ENCODE data around the gene CTAG2.

GRCh38 chrX:154603438-154604430 is 49.6 kb downstream of the CTAG2 start:
- TF ChIP-seq, protein P1, sequence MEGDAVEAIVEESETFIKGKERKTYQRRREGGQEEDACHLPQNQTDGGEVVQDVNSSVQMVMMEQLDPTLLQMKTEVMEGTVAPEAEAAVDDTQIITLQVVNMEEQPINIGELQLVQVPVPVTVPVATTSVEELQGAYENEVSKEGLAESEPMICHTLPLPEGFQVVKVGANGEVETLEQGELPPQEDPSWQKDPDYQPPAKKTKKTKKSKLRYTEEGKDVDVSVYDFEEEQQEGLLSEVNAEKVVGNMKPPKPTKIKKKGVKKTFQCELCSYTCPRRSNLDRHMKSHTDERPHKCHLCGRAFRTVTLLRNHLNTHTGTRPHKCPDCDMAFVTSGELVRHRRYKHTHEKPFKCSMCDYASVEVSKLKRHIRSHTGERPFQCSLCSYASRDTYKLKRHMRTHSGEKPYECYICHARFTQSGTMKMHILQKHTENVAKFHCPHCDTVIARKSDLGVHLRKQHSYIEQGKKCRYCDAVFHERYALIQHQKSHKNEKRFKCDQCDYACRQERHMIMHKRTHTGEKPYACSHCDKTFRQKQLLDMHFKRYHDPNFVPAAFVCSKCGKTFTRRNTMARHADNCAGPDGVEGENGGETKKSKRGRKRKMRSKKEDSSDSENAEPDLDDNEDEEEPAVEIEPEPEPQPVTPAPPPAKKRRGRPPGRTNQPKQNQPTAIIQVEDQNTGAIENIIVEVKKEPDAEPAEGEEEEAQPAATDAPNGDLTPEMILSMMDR (IDR thresholded peaks at IDR 0.05 in 2 of 3, conservative IDR thresholded peaks at IDR 0.05 in 1 of 3; ENCODE audit: borderline replicate concordance in 1 of 3, insufficient read depth in 1 of 3, low read depth in 2 of 3, low read length in 2 of 3), result no peak
- TF ChIP-seq, protein P2, sequence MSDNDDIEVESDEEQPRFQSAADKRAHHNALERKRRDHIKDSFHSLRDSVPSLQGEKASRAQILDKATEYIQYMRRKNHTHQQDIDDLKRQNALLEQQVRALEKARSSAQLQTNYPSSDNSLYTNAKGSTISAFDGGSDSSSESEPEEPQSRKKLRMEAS (IDR thresholded peaks at IDR 0.05), result no peak
- TF ChIP-seq ELF1 (IDR thresholded peaks at IDR 0.05; ENCODE audit: borderline replicate concordance, low read depth) (no peak), POLR2A (IDR thresholded peaks at IDR 0.05; ENCODE audit: borderline replicate concordance, extremely low read depth, insufficient read depth, insufficient read length) (no peak), EZH2 (IDR thresholded peaks at IDR 0.05) (no peak), POLR2AphosphoS5 (IDR thresholded peaks at IDR 0.05; ENCODE audit: low read depth, low read length) (no peak), SIN3A (IDR thresholded peaks at IDR 0.05; ENCODE audit: low read depth) (no peak), YY1 (IDR thresholded peaks at IDR 0.05; ENCODE audit: extremely low read depth, insufficient replicate concordance, low read depth, low read length) (no peak), ZNF274 (IDR thresholded peaks at IDR 0.05; ENCODE audit: low read depth, low read length) (no peak), RAD21 (IDR thresholded peaks at IDR 0.05; ENCODE audit: low read depth) (no peak), SRF (IDR thresholded peaks at IDR 0.05; ENCODE audit: low read depth) (no peak), SP1 (IDR thresholded peaks at IDR 0.05; ENCODE audit: low read depth) (no peak), CBX3 (IDR thresholded peaks at IDR 0.05; ENCODE audit: low read depth) (no peak), EZH2phosphoT487 (IDR thresholded peaks at IDR 0.05; ENCODE audit: borderline replicate concordance) (no peak)

Data from HCT116 (cell line).